Neural cell (in vitro differentiated cells): ENCODE results near the gene SRSF10.
"Not testable (repeated sequence)": the region's sequence is repeated elsewhere in the genome, so short reads cannot be mapped to it uniquely, and the experiment has no call there.

ENCODE experiments used
- TAF1 ChIP-seq: IDR thresholded peaks from 2 replicates; pipeline ENCODE4 v1.6.1; 2012; ENCODE audit warnings: low read depth
- TF ChIP-seq, protein P1 (sequence below): fragments of 450-650 bp; IDR thresholded peaks from 2 replicates; pipeline ENCODE4 v1.5.1; 2014; ENCODE audit warnings: antibody characterized with exemption, mild to moderate bottlenecking, moderate library complexity; ENCODE audit not compliant: poor library complexity, severe bottlenecking

DNA sequence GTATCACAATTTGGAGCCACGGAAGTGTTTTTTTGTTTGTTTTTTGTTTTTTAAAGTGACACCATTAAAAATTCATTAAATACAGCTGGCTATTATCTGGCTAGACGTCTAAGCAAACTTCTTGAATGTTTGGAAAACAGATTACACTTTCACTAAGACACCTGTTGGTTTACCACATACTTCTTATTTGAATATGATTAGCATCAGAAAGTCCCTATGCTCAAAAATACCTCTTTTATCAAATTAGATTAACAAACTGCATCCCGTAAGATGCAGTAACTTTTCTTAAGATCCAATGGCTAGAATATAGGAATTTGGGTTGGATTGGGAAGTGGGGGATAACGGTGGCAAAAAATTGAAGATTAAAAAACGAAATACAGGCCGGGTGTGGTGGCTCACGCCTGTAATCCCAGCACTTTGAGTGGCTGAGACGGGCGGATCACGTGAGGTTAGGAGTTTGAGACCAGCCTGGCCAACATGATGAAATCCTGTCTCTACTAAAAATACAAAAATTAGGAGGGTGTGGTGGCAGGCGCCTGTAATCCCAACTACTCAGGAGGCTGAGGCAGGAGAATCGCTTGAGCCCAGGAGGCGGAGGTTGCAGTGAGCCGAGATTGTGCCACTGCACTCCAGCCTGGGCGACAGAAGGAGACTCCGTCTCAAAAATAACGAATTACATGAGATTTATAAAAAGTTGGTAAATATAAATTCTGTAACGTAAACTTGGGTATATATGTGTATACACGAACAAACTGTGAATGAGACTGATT, 21.9 kb downstream of the SRSF10 start:
- TF ChIP-seq, protein P1, sequence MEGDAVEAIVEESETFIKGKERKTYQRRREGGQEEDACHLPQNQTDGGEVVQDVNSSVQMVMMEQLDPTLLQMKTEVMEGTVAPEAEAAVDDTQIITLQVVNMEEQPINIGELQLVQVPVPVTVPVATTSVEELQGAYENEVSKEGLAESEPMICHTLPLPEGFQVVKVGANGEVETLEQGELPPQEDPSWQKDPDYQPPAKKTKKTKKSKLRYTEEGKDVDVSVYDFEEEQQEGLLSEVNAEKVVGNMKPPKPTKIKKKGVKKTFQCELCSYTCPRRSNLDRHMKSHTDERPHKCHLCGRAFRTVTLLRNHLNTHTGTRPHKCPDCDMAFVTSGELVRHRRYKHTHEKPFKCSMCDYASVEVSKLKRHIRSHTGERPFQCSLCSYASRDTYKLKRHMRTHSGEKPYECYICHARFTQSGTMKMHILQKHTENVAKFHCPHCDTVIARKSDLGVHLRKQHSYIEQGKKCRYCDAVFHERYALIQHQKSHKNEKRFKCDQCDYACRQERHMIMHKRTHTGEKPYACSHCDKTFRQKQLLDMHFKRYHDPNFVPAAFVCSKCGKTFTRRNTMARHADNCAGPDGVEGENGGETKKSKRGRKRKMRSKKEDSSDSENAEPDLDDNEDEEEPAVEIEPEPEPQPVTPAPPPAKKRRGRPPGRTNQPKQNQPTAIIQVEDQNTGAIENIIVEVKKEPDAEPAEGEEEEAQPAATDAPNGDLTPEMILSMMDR: not testable (repeated sequence)
- TF ChIP-seq TAF1: not testable (repeated sequence)
